Measurements from ENCODE around the gene ALKBH8. TPM values are rescaled to one million over a fixed set of nuclear protein-coding genes. Genes with fewer than 3 reads are reported as not detected.
"Not testable (repeated sequence)": the region's sequence is repeated elsewhere in the genome, so short reads cannot be mapped to it uniquely, and the experiment has no call there.

Gene ALKBH8
- total RNA-seq, 1 donor from 2014 or later = 9.8 TPM

- not testable (repeated sequence) for DNase-seq (ENCODE audit: low read depth)
Observed at GRCh38 chr11:107579169-107579568, 13.6 kb upstream of the ALKBH8 start.

GRCh38 chr11:107577346-107577711, 11.8 kb upstream of the ALKBH8 start:
- DNase-seq (ENCODE audit: low read depth) = no peak

- peak; percentile 14 for DNase-seq (ENCODE audit: low read depth)
Observed at GRCh38 chr11:107576497-107577345, 11.2 kb upstream of the ALKBH8 start.

GRCh38 chr11:107573438-107573837, 7.9 kb upstream of the ALKBH8 start:
- no peak for DNase-seq (ENCODE audit: low read depth)

- no peak for DNase-seq (ENCODE audit: low read depth)
Observed at GRCh38 chr11:107570015-107570414, 4.5 kb upstream of the ALKBH8 start.

- no peak for DNase-seq (ENCODE audit: low read depth)
Observed at GRCh38 chr11:107567739-107568335, 2.3 kb upstream of the ALKBH8 start.

GRCh38 chr11:107566569-107566968, 1.0 kb upstream of the ALKBH8 start:
- no peak for DNase-seq (ENCODE audit: low read depth)

GRCh38 chr11:107565955-107566501, 493 bp upstream of the ALKBH8 start:
- DNase-seq (ENCODE audit: low read depth) = peak; percentile 15

GRCh38 chr11:107564877-107565218, 687 bp downstream of the ALKBH8 start:
- no peak for DNase-seq (ENCODE audit: low read depth)

GRCh38 chr11:107563702-107564101, 1.8 kb downstream of the ALKBH8 start:
- DNase-seq (ENCODE audit: low read depth) = peak; percentile 51

- peak; percentile 87 for DNase-seq (ENCODE audit: low read depth)
Observed at GRCh38 chr11:107562647-107563208, 2.8 kb downstream of the ALKBH8 start.

GRCh38 chr11:107561688-107562087, 3.8 kb downstream of the ALKBH8 start:
- DNase-seq (ENCODE audit: low read depth) = peak; percentile 39

- no peak for DNase-seq (ENCODE audit: low read depth)
Observed at GRCh38 chr11:107550304-107550703, 15.2 kb downstream of the ALKBH8 start.

GRCh38 chr11:107549954-107550285, 15.6 kb downstream of the ALKBH8 start:
- DNase-seq (ENCODE audit: low read depth) = no peak

- DNase-seq (ENCODE audit: low read depth) = peak; percentile 50
Observed at GRCh38 chr11:107549253-107549953, 16.1 kb downstream of the ALKBH8 start.

GRCh38 chr11:107547961-107548360, 17.6 kb downstream of the ALKBH8 start:
- no peak for DNase-seq (ENCODE audit: low read depth)

- DNase-seq (ENCODE audit: low read depth) = peak; percentile 98
Observed at GRCh38 chr11:107545101-107545514, 20.4 kb downstream of the ALKBH8 start.

GRCh38 chr11:107538821-107539220, 26.7 kb downstream of the ALKBH8 start:
- DNase-seq (ENCODE audit: low read depth) = no peak

GRCh38 chr11:107538239-107538638, 27.3 kb downstream of the ALKBH8 start:
- DNase-seq (ENCODE audit: low read depth) = no peak

- DNase-seq (ENCODE audit: low read depth) = not testable (repeated sequence)
Observed at GRCh38 chr11:107537155-107537554, 28.4 kb downstream of the ALKBH8 start.

GRCh38 chr11:107526197-107526596, 39.3 kb downstream of the ALKBH8 start:
- no peak for DNase-seq (ENCODE audit: low read depth)

- DNase-seq (ENCODE audit: low read depth) = no peak
Observed at GRCh38 chr11:107508858-107509244, 56.7 kb downstream of the ALKBH8 start.

Measured in renal cortical epithelial cell (primary cell).